HUES64 (cell line): ENCODE results near the gene NRIP3.
"Not testable (repeated sequence)": the region's sequence is repeated elsewhere in the genome, so short reads cannot be mapped to it uniquely, and the experiment has no call there.

Experiments used
- H3K27ac ChIP-seq: 2 replicates; pipeline ENCODE4 v1.7.0; 2013; ENCODE audit warnings: low read depth, low read length, inconsistent platforms
- H3K27me3 ChIP-seq: 2 replicates; pipeline ENCODE4 v1.6.1; 2013; ENCODE audit warnings: mild to moderate bottlenecking, low read length; ENCODE audit not compliant: insufficient read depth
- H3K36me3 ChIP-seq: 2 replicates; pipeline ENCODE4 v1.6.1; 2013; ENCODE audit warnings: mild to moderate bottlenecking, low read length; ENCODE audit not compliant: insufficient read depth
- H3K4me1 ChIP-seq: 2 replicates; pipeline ENCODE4 v1.6.1; 2013; ENCODE audit warnings: mild to moderate bottlenecking, low read length, moderate library complexity; ENCODE audit not compliant: insufficient read depth
- H3K4me3 ChIP-seq: 2 replicates; pipeline ENCODE4 v1.5.1; 2013; ENCODE audit warnings: mild to moderate bottlenecking, low read length, moderate library complexity
- H3K9ac ChIP-seq: 2 replicates; pipeline ENCODE4 v1.6.1; 2013; ENCODE audit warnings: mild to moderate bottlenecking, low read depth, low read length
- H3K9me3 ChIP-seq: 2 replicates; pipeline ENCODE4 v1.6.1; 2013; ENCODE audit warnings: low read depth, low read length; ENCODE audit not compliant: insufficient read depth
- WGBS: fragments of 150-250, 120-280 bp; methylation state at CpG from one replicate; pipeline ENCODE4 v1.1.7; 2013; ENCODE audit warnings: missing lambda C conversion rate; 5-methylcytosine and 5-hydroxymethylcytosine counted together

The NRIP3 gene

GRCh38 chr11:8998017-8998416 is 5.8 kb downstream of the NRIP3 start:
- Histone ChIP-seq H3K4me1 (peaks cover 4% of the 10 kb centered on the region), H3K9me3 (no peaks in the 10 kb centered on the region), H3K27me3 (peaks cover 26% of the 10 kb centered on the region), H3K4me3 (no peak overlapping the region), H3K36me3 (no peaks in the 10 kb centered on the region), H3K27ac (no peak overlapping the region), H3K9ac (no peak overlapping the region)
- WGBS = 85% methylated on average over 1 of the region's 2 CpGs

- H3K4me3 ChIP-seq = no peak overlapping the region
- no peaks in the 10 kb centered on the region for H3K36me3 ChIP-seq
- H3K9ac ChIP-seq = no peak overlapping the region
- no peak overlapping the region for H3K27ac ChIP-seq
- H3K9me3 ChIP-seq = no peaks in the 10 kb centered on the region
- H3K27me3 ChIP-seq = peaks cover 20% of the 10 kb centered on the region
- WGBS = 98% methylated on average over 3 of the region's 3 CpGs
- no peaks in the 10 kb centered on the region for H3K4me1 ChIP-seq
Observed at GRCh38 chr11:8997451-8997850, 6.3 kb downstream of the NRIP3 start.

DNA sequence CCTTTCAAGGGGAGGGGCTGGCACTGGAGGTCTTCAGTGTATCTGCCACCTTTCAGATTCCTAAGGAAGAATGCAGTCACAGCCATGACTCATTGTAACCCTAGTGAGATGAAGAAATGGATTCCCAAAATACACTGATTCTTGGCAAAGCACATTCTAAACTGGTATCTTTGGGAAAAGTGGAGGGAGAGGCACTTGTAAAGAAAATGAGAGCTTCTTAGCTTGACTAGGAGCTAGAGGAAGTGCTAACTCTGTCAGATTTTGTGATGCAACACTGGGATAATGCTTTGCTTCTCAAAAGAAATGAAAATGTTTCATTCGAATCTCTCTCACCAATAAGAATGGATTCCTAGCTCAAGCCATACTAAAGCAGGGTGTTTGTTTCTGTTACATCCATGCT is 14.3 kb downstream of the NRIP3 start:
- Histone ChIP-seq H3K27ac (no peak overlapping the region), H3K4me3 (no peak overlapping the region), H3K27me3 (no peaks in the 10 kb centered on the region), H3K4me1 (no peaks in the 10 kb centered on the region), H3K9me3 (no peaks in the 10 kb centered on the region), H3K9ac (no peak overlapping the region), H3K36me3 (no peaks in the 10 kb centered on the region)
- WGBS = 75% methylated on average over 1 of the region's 1 CpG

DNA sequence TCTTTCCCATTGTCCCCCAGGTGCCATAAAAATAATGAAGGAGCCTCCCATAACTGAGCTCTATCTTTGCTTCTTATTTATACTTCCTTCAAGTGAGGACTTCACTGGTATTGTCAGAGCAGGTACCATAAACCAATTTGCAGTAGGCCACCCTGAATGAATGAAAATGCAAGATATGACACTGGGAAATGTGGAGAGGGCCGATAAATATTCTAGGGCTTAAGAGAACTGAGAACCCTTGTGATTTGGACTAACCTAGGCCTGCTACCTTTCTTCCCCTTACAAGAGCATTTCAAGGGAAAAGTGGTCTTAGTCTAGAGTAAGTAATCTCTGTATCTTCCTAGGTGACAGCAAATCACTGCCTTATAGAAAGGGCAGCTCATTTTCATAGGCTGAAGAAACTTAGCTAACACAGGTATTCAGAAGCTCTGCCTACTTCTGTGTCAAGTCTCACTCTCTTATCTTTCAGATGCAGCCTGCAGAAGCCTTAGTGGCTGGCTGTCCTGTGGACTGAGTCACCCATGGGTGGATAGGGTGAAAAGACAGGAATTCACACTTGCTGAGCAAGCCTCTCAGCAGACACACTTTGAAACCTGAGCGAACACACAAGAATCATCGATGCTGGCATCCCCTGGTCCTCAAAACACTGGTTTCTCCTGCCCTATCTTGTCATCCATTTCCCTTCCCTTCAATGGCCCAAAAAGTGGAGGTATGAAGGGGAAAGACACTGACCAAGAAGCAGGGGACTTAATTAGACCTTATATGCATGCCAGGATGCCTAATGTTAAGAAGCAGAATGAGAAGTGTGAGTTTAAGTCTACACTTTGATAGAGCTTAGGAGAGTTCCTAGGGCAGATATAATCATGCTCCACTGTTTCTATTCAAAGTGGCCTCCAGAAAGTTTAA is 15.2 kb downstream of the NRIP3 start:
- WGBS = 95% methylated on average over 3 of the region's 3 CpGs

DNA sequence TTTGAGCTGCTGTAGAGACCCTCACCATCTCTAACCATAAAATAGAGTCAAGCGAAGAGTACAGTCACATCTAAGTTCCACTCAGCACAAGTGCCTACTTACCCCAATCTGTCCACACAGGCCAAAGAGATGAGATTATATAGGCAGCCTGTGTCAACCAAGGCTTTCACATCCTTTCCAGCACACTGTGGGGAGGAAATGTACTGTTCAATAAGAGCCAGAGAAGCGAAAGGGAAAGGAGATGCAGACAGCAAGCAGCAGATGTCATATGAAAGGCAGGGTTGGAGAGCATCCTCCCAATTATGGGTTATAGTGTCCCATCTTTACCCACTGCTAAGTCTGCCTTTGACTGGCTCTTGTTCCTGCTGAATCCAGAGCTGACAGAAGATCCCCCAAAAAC is 16.4 kb downstream of the NRIP3 start:
- H3K4me1 ChIP-seq = no peaks in the 10 kb centered on the region
- WGBS = 93% methylated on average over 2 of the region's 2 CpGs

More for the DNA sequence above, 15.2 kb downstream of the NRIP3 start:
- no peaks in the 10 kb centered on the region for H3K4me1 ChIP-seq
- H3K27ac ChIP-seq = no peak overlapping the region
- H3K36me3 ChIP-seq = no peaks in the 10 kb centered on the region
- H3K9ac ChIP-seq = no peak overlapping the region
- H3K9me3 ChIP-seq = no peaks in the 10 kb centered on the region
- no peak overlapping the region for H3K4me3 ChIP-seq
- no peaks in the 10 kb centered on the region for H3K27me3 ChIP-seq

DNA sequence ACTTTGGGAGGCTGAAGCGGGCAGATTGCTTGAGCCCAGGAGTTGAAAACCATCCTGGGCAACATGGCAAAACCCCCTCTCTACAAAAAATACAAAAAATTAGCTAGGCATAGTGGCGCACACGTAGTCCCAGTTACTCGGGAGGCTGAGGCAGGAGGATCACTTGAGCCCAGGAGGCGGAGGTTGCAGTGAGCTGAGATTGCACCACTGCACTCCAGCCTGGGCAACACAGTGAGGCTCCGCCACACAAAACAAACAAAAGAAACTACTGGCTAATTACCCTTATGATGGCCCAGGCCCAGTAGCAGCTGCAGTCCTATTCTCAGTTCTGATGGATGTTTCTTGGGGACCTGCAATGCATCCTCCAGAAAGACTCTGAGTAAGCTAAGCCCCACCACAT is 17.0 kb downstream of the NRIP3 start:
- H3K27me3 ChIP-seq, H3K9ac ChIP-seq, H3K9me3 ChIP-seq, H3K4me3 ChIP-seq, H3K4me1 ChIP-seq, H3K36me3 ChIP-seq, H3K27ac ChIP-seq: not testable (repeated sequence)
- 94% methylated on average over 6 of the region's 6 CpGs for WGBS

More for the DNA sequence above, 16.4 kb downstream of the NRIP3 start:
- Histone ChIP-seq H3K9ac (no peak overlapping the region), H3K4me3 (no peak overlapping the region), H3K27me3 (no peaks in the 10 kb centered on the region), H3K9me3 (no peaks in the 10 kb centered on the region), H3K36me3 (no peaks in the 10 kb centered on the region), H3K27ac (no peak overlapping the region)

DNA sequence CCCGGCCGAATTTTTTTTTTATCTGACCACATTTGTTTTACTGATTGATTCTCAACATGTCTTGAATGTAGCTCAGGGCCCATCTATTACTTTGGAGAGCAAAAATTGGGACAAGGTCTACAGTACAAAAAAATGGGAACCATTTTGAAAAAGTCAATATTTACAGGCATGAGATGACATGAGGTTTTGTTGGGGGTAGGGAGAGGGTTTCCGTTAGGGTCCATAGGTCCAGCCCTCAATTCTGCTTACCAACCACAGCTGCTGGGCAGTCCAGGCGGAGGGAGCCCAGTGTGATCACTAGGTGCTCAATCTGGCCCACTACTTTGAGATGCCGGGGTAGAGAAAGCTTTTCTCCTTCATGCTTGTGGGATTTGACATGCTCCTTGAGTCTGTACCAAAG is 18.3 kb downstream of the NRIP3 start:
- no peak overlapping the region for H3K9ac ChIP-seq
- 96% methylated on average over 5 of the region's 5 CpGs for WGBS
- no peaks in the 10 kb centered on the region for H3K27me3 ChIP-seq
- no peaks in the 10 kb centered on the region for H3K4me1 ChIP-seq
- no peaks in the 10 kb centered on the region for H3K9me3 ChIP-seq
- H3K36me3 ChIP-seq = no peaks in the 10 kb centered on the region
- H3K4me3 ChIP-seq = no peak overlapping the region
- no peak overlapping the region for H3K27ac ChIP-seq

- no peak overlapping the region for H3K4me3 ChIP-seq
- 91% methylated on average over 2 of the region's 2 CpGs for WGBS
- no peaks in the 10 kb centered on the region for H3K4me1 ChIP-seq
- no peaks in the 10 kb centered on the region for H3K9me3 ChIP-seq
- H3K27ac ChIP-seq = no peak overlapping the region
- no peaks in the 10 kb centered on the region for H3K27me3 ChIP-seq
- H3K36me3 ChIP-seq = no peaks in the 10 kb centered on the region
- H3K9ac ChIP-seq = no peak overlapping the region
Observed at GRCh38 chr11:8983552-8983951, 20.2 kb downstream of the NRIP3 start.

DNA sequence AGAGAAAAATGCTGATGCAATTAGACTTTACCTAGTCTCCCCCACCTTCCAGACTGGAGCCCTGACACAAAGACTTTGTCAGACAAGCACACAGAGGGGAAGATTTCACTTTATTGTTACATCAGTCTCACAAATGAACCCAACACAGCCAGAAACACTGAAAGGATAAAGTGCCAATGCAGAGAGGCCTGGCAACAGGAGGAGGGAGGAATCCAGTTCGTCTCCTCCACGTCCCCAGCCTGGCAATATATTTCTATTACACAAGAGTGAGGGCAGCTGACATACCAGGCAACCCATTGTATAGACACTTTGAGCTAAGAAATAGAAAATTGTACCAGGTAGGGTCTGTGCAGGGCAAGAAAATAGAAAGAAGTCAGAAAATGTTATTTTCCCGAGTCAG is 23.3 kb downstream of the NRIP3 start:
- Histone ChIP-seq H3K4me3 (no peak overlapping the region), H3K9me3 (no peaks in the 10 kb centered on the region), H3K27ac (no peak overlapping the region), H3K27me3 (no peaks in the 10 kb centered on the region), H3K9ac (no peak overlapping the region), H3K4me1 (no peaks in the 10 kb centered on the region), H3K36me3 (no peaks in the 10 kb centered on the region)
- WGBS = 100% methylated on average over 3 of the region's 3 CpGs

DNA sequence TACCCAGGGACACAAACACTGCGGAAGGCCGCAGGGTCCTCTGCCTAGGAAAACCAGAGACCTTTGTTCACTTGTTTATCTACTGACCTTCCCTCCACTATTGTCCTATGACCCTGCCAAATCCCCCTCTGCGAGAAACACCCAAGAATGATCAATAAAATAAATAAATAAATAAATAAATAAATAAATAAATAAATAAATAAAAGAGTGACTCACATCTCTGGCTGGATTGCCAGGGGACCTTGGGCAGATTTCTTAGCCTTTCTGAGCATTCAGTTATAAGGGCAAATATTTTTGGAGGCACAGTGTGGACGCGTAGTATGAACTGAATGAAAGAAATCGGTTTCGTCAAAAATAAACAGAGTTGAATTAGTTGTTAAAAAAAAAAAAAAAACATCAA is 24.4 kb downstream of the NRIP3 start:
- not testable (repeated sequence) for H3K9ac ChIP-seq, H3K27ac ChIP-seq, H3K4me1 ChIP-seq, H3K4me3 ChIP-seq, H3K27me3 ChIP-seq, H3K9me3 ChIP-seq, H3K36me3 ChIP-seq
- no CpG with 5 or more reads among the region's 7 CpGs for WGBS

DNA sequence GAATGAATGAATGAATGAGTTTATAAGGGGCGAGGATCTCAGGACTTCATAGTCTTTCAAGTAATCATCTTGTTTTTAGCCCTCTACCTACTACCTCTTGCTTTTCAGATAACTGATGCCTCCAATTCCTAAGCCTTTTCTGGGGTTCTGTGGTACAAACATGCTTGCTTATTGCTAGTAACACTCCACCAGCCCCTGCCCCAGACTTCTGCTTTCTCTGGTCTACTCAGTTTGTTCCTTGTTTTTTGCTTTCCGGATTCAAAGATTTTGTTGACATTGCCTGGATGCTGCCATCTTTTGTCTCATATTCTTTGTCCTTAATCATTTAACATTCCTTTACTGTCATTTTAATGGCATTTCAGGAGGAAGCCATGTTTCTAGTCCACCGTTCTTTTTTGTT is 30.7 kb downstream of the NRIP3 start:
- no peaks in the 10 kb centered on the region for H3K4me1 ChIP-seq
- 91% methylated on average over 3 of the region's 3 CpGs for WGBS
- no peaks in the 10 kb centered on the region for H3K27me3 ChIP-seq
- H3K27ac ChIP-seq = no peak overlapping the region
- H3K9ac ChIP-seq = no peak overlapping the region
- H3K4me3 ChIP-seq = no peak overlapping the region
- H3K9me3 ChIP-seq = no peaks in the 10 kb centered on the region
- H3K36me3 ChIP-seq = no peaks in the 10 kb centered on the region

GRCh38 chr11:8971924-8972316 is 31.9 kb downstream of the NRIP3 start:
- Histone ChIP-seq H3K4me1 (no peaks in the 10 kb centered on the region), H3K9me3 (no peaks in the 10 kb centered on the region), H3K27ac (no peak overlapping the region), H3K4me3 (no peak overlapping the region), H3K27me3 (no peaks in the 10 kb centered on the region), H3K36me3 (no peaks in the 10 kb centered on the region), H3K9ac (no peak overlapping the region)
- 88% methylated on average over 1 of the region's 1 CpG for WGBS
